H54 (cell line): ENCODE data around the gene CSTF1.

Source experiments
- DNase-seq: peaks from one replicate; pipeline ENCODE4 v3.0.0; 2011; ENCODE audit warnings: low spot score, mixed read lengths; ENCODE audit not compliant: insufficient read length
- FAIRE-seq: peaks from 3 replicates; lab custom pipeline; 2011; peaks lifted over from hg19 to GRCh38; lab: Jason Lieb, UNC
- POLR2A ChIP-seq: IDR thresholded peaks from 2 replicates; pipeline ENCODE4 v1.6.1; 2011; ENCODE audit warnings: low read depth, mild to moderate bottlenecking, low read length

The CSTF1 gene

GRCh38 chr20:56420940-56421688, 28.7 kb downstream of the CSTF1 start:
- TF ChIP-seq POLR2A = no peak
- FAIRE-seq (no peak), DNase-seq (no peak)

- TF ChIP-seq POLR2A = no peak
- DNase-seq (peak; percentile 66), FAIRE-seq (no peak)
These were observed 29.8 kb downstream of the CSTF1 start for GRCh38 chr20:56422076-56422823.

- no peak for DNase-seq
- TF ChIP-seq POLR2A = no peak
- no peak for FAIRE-seq
These were observed 30.4 kb downstream of the CSTF1 start for GRCh38 chr20:56422824-56423189.

- no peak for FAIRE-seq
- no peak for DNase-seq
- no peak for TF ChIP-seq POLR2A
These were observed 30.8 kb downstream of the CSTF1 start for GRCh38 chr20:56423211-56423610.

- DNase-seq = no peak
- TF ChIP-seq POLR2A = no peak
- FAIRE-seq = no peak
These were observed 31.4 kb downstream of the CSTF1 start for GRCh38 chr20:56423886-56424285.

- no peak for DNase-seq
- no peak for FAIRE-seq
- TF ChIP-seq POLR2A = no peak
These were observed 32.5 kb downstream of the CSTF1 start for GRCh38 chr20:56424931-56425330.

GRCh38 chr20:56426026-56426425, 33.6 kb downstream of the CSTF1 start:
- no peak for TF ChIP-seq POLR2A
- FAIRE-seq = no peak

GRCh38 chr20:56426926-56427325, 34.5 kb downstream of the CSTF1 start:
- DNase-seq (no peak), FAIRE-seq (no peak)
- TF ChIP-seq POLR2A = no peak

More at GRCh38 chr20:56426026-56426425, 33.6 kb downstream of the CSTF1 start:
- no peak for DNase-seq

GRCh38 chr20:56427797-56428196, 35.4 kb downstream of the CSTF1 start:
- FAIRE-seq (no peak), DNase-seq (no peak)
- no peak for TF ChIP-seq POLR2A

- TF ChIP-seq POLR2A = no peak
- FAIRE-seq = no peak
- no peak for DNase-seq
These were observed 36.0 kb downstream of the CSTF1 start for GRCh38 chr20:56428410-56428809.

- FAIRE-seq = no peak
- TF ChIP-seq POLR2A = no peak
- DNase-seq = no peak
These were observed 36.4 kb downstream of the CSTF1 start for GRCh38 chr20:56428881-56429280.

GRCh38 chr20:56429502-56429901, 37.1 kb downstream of the CSTF1 start:
- no peak for DNase-seq
- FAIRE-seq = no peak
- TF ChIP-seq POLR2A = no peak

- TF ChIP-seq POLR2A = no peak
- DNase-seq (no peak), FAIRE-seq (no peak)
These were observed 37.5 kb downstream of the CSTF1 start for GRCh38 chr20:56429941-56430340.

- no peak for FAIRE-seq
- DNase-seq = no peak
- no peak for TF ChIP-seq POLR2A
These were observed 38.0 kb downstream of the CSTF1 start for GRCh38 chr20:56430461-56430860.

- no peak for TF ChIP-seq POLR2A
- FAIRE-seq (no peak), DNase-seq (no peak)
These were observed 38.5 kb downstream of the CSTF1 start for GRCh38 chr20:56430957-56431356.

GRCh38 chr20:56431471-56431870, 39.0 kb downstream of the CSTF1 start:
- no peak for DNase-seq

More at GRCh38 chr20:56431471-56431870, 39.0 kb downstream of the CSTF1 start:
- FAIRE-seq = no peak
- no peak for TF ChIP-seq POLR2A
